ENCODE data around the gene UBE2D2.

The UBE2D2 gene

DNA sequence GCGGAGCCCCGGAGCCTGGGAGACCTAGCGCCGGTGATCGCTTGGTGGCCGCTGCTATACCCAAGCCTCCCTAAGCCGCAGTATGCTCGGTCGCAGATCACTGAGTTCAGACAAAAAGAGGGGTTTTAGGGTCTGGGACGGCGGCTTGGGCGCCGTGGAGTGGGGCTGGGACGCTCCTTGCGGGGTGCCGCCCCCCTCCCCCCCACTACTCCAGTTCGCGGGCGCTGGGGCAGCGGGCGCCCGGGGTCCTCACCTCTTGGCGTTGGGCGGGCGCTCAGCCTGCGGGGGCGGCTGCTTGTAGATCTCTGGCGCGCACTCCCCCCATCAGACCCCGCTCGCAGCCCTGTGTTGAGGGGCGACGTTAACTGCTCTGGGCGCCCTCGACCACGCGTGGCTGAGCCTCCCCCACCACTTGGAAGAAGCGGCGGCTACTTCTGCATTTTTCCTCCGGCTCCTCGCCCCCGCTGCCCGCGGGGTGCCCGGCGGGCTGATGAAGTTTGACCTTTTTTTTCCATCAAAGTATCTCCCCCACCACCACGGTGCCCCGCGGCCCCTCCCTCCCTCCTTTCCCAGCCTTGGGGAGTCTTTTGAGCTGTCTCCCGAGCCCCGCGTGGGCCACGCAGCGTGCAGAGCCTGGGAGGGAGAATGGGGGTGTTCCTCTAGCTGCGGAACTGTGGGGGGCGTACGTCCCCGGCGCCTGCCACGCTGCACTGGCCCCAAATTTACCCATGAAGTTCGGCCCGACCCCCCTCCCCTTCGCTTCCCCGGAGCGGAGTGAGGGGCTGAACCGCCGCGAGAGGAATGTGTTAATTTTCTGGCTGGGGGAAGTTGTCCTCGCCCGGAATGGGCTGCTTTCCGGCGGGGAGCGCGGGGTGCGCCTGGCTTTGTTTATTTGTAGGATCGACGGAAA is 88.2 kb downstream of the UBE2D2 start:
- peak in 2 of 3 donors; percentile 74 to 80 for DNase-seq
- Histone ChIP-seq H3K27me3 (replicated peaks in 2 of 5; ENCODE audit: control insufficient read depth in 4 of 5, insufficient read depth in 5 of 5, low read length in 4 of 5) (no peaks in the 10 kb centered on the region), H3K27ac (ENCODE audit: insufficient read depth in 1 of 2, low read depth in 1 of 2, low read length in 2 of 2, poor library complexity in 1 of 2, severe bottlenecking in 2 of 2) (peak overlapping the region; percentile 58 to 85), H3K9me3 (ENCODE audit: control extremely low read depth in 1 of 5, control insufficient read depth in 4 of 5, insufficient read depth in 2 of 5, low read depth in 1 of 5, low read length in 4 of 5) (no peaks in the 10 kb centered on the region), H3K4me3 (ENCODE audit: control insufficient read depth in 1 of 7, extremely low read depth in 1 of 7, insufficient read depth in 4 of 7, low read depth in 2 of 7, low read length in 6 of 7) (peak overlapping the region; percentile 83 to 95 (median 90)), H3K4me1 (ENCODE audit: control extremely low read depth in 1 of 4, control insufficient read depth in 4 of 4, insufficient read depth in 4 of 4, low read length in 3 of 4) (peaks cover 17 to 74% (median 61%) of the 10 kb centered on the region in 4 experiments), H3K36me3 (ENCODE audit: control insufficient read depth in 4 of 4, insufficient read depth in 4 of 4, low read length in 3 of 4) (peaks cover 0 to 15% (median 0%) of the 10 kb centered on the region in 4 experiments)
- WGBS (ENCODE audit: insufficient coverage), result 0% methylated on average over 52 of the region's 77 CpGs
- POLR2A ChIA-PET, result interaction anchor here (0.8 to 5.5 kb wide), 6 partner anchors 9 to 61 kb away, joined by 3 to 83 read pairs (median 8); no protein-coding TSS in a partner anchor
- CTCF ChIA-PET, result interaction anchor here (0.6 to 13.2 kb wide), 10 partner anchors 14 to 118 kb away, joined by 3 to 251 read pairs (median 5); no protein-coding TSS in a partner anchor

DNA sequence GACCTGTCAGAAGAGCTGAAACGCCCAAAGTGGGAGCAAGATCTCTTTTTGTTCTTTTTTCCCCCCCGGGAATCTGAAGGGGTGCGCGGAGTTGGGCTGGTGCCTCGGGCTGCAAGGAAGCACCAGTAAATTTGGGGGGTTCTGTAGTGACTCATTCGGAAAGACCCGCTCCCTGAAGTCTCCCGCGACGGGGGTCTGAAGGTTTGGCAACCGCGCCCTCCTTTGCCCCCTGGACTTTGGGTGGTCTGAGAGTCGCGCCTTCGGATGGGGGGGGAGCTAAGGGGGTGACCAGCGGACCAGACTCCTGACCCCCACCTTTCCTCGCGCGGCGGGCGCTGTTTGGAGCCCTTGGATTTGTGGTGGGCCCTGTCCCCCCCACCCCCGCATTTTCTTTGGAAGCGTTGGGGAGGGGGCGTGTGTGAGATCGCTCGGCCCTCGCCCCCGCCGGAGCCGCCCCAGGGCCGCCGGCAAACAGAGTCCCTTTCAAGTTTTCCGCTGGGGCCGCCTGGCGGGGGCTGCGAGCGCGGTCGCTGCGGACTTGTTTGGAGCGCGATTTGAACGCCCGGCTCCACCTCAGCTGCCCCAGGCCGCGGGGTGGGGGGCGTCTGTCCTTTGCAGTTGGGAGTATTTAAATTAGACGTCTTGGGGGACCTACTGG is 89.0 kb downstream of the UBE2D2 start:
- DNase-seq, result peak in 2 of 3 donors; percentile 48 to 56
- 0% methylated on average over 33 of the region's 48 CpGs for WGBS (ENCODE audit: insufficient coverage)
- Histone ChIP-seq H3K4me1 (ENCODE audit: control extremely low read depth in 1 of 4, control insufficient read depth in 4 of 4, insufficient read depth in 4 of 4, low read length in 3 of 4) (peaks cover 17 to 74% (median 68%) of the 10 kb centered on the region in 4 experiments), H3K4me3 (ENCODE audit: control insufficient read depth in 1 of 7, extremely low read depth in 1 of 7, insufficient read depth in 4 of 7, low read depth in 2 of 7, low read length in 6 of 7) (peak overlapping the region; percentile 83 to 95 (median 90)), H3K36me3 (ENCODE audit: control insufficient read depth in 4 of 4, insufficient read depth in 4 of 4, low read length in 3 of 4) (peaks cover 0 to 18% (median 0%) of the 10 kb centered on the region in 4 experiments), H3K9me3 (ENCODE audit: control extremely low read depth in 1 of 5, control insufficient read depth in 4 of 5, insufficient read depth in 2 of 5, low read depth in 1 of 5, low read length in 4 of 5) (no peaks in the 10 kb centered on the region), H3K27me3 (replicated peaks in 2 of 5; ENCODE audit: control insufficient read depth in 4 of 5, insufficient read depth in 5 of 5, low read length in 4 of 5) (no peaks in the 10 kb centered on the region), H3K27ac (ENCODE audit: insufficient read depth in 1 of 2, low read depth in 1 of 2, low read length in 2 of 2, poor library complexity in 1 of 2, severe bottlenecking in 2 of 2) (peak overlapping the region; percentile 58 to 85)
- ChIA-PET POLR2A (interaction anchor here (0.8 to 5.5 kb wide), 7 partner anchors 8 to 60 kb away, joined by 3 to 83 read pairs (median 6); no protein-coding TSS in a partner anchor), CTCF (interaction anchor here (1.1 to 13.2 kb wide), 12 partner anchors 14 to 118 kb away, joined by 3 to 251 read pairs (median 4); no protein-coding TSS in a partner anchor)

DNA sequence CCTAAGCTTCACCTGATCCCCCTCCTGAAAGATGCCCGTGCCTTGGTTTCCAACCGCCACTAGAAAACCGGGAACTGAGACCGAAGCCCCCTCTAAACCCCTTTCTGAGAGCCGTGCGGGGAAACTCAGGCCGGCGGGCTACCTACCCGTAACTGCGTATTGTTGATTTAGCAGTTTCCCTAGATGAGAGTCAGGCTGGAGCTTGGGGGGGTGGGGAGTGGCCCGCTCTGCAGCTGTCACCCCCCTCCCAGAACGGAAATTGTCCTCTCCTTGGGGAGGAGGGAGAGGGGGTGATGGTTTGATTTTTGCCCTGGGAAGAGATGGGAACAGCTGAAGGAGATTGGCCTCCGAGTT is 89.5 kb downstream of the UBE2D2 start:
- 0% methylated on average over 6 of the region's 13 CpGs for WGBS (ENCODE audit: insufficient coverage)

DNA sequence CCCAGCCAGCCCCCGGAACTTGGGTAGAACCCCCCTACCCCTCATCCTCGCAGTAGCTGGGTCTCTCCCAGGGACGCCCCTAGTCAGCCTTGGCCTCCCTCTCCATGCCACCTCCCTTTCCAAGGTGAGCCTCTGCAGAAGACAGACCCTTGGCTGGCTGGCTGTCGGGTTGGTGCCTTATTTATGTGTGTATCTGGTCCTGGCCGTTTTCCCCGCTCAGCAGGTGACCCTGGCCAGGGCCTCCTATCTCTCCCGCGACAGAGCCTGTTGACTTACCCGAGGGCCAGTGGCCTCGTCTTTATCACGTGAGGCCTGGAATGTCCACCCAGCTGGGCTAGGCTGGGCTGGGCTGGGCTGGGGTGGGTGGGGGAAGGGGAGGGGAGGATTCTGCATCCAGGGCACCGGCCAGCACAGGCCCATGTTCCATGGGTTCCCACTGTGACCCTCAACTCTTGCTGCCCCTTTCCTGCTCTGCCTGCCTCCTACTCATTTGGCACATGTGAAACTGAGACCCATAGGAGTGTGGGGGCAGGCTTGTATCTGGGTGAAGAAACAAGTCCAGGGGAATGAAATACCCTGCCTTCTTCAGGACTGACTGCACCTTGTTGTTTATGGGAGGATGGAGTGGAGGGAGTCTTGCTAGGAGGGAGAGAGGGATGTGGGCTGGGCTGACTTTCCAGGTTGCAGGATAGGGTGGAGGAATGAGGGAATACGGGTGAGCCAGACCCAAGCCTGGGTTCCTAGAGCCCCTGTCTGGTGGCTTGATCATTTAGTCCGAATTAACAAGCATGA is 90.1 kb downstream of the UBE2D2 start:
- peaks cover 0 to 19% (median 0%) of the 10 kb centered on the region in 4 experiments for H3K36me3 ChIP-seq (ENCODE audit: control insufficient read depth in 4 of 4, insufficient read depth in 4 of 4, low read length in 3 of 4)
- peak overlapping the region; percentile 58 to 85 for H3K27ac ChIP-seq (ENCODE audit: insufficient read depth in 1 of 2, low read depth in 1 of 2, low read length in 2 of 2, poor library complexity in 1 of 2, severe bottlenecking in 2 of 2)
- H3K4me3 ChIP-seq (ENCODE audit: control insufficient read depth in 1 of 7, extremely low read depth in 1 of 7, insufficient read depth in 4 of 7, low read depth in 2 of 7, low read length in 6 of 7), result peak overlapping the region in 6 of 7 experiments; percentile 83 to 95 (median 90)
- POLR2A ChIA-PET, result interaction anchor here (0.5 to 5.5 kb wide), 11 partner anchors 9 to 94 kb away, joined by 3 to 83 read pairs (median 6); no protein-coding TSS in a partner anchor
- CTCF ChIA-PET, result interaction anchor here (1.0 to 13.2 kb wide), 13 partner anchors 15 to 117 kb away, joined by 3 to 251 read pairs (median 5); no protein-coding TSS in a partner anchor
- no peaks in the 10 kb centered on the region for H3K27me3 ChIP-seq (replicated peaks in 2 of 5; ENCODE audit: control insufficient read depth in 4 of 5, insufficient read depth in 5 of 5, low read length in 4 of 5)
- H3K4me1 ChIP-seq (ENCODE audit: control extremely low read depth in 1 of 4, control insufficient read depth in 4 of 4, insufficient read depth in 4 of 4, low read length in 3 of 4), result peaks cover 16 to 76% (median 73%) of the 10 kb centered on the region in 4 experiments
- no peak for DNase-seq
- WGBS (ENCODE audit: insufficient coverage), result no CpG with 5 or more reads among the region's 14 CpGs
- H3K9me3 ChIP-seq (ENCODE audit: control extremely low read depth in 1 of 5, control insufficient read depth in 4 of 5, insufficient read depth in 2 of 5, low read depth in 1 of 5, low read length in 4 of 5), result no peaks in the 10 kb centered on the region

More for the DNA sequence above, 89.5 kb downstream of the UBE2D2 start:
- Histone ChIP-seq H3K27ac (ENCODE audit: insufficient read depth in 1 of 2, low read depth in 1 of 2, low read length in 2 of 2, poor library complexity in 1 of 2, severe bottlenecking in 2 of 2) (peak overlapping the region; percentile 58 to 85), H3K36me3 (ENCODE audit: control insufficient read depth in 4 of 4, insufficient read depth in 4 of 4, low read length in 3 of 4) (peaks cover 0 to 18% (median 0%) of the 10 kb centered on the region in 4 experiments), H3K27me3 (replicated peaks in 2 of 5; ENCODE audit: control insufficient read depth in 4 of 5, insufficient read depth in 5 of 5, low read length in 4 of 5) (no peaks in the 10 kb centered on the region), H3K4me1 (ENCODE audit: control extremely low read depth in 1 of 4, control insufficient read depth in 4 of 4, insufficient read depth in 4 of 4, low read length in 3 of 4) (peaks cover 17 to 75% (median 71%) of the 10 kb centered on the region in 4 experiments), H3K4me3 (ENCODE audit: control insufficient read depth in 1 of 7, extremely low read depth in 1 of 7, insufficient read depth in 4 of 7, low read depth in 2 of 7, low read length in 6 of 7) (peak overlapping the region; percentile 83 to 95 (median 90)), H3K9me3 (ENCODE audit: control extremely low read depth in 1 of 5, control insufficient read depth in 4 of 5, insufficient read depth in 2 of 5, low read depth in 1 of 5, low read length in 4 of 5) (no peaks in the 10 kb centered on the region)
- ChIA-PET POLR2A (interaction anchor here (0.8 to 5.5 kb wide), 5 partner anchors 7 to 39 kb away, joined by 3 to 83 read pairs (median 11); no protein-coding TSS in a partner anchor), CTCF (interaction anchor here (1.1 to 13.2 kb wide), 12 partner anchors 15 to 117 kb away, joined by 3 to 251 read pairs (median 4); no protein-coding TSS in a partner anchor)
- no peak for DNase-seq

DNA sequence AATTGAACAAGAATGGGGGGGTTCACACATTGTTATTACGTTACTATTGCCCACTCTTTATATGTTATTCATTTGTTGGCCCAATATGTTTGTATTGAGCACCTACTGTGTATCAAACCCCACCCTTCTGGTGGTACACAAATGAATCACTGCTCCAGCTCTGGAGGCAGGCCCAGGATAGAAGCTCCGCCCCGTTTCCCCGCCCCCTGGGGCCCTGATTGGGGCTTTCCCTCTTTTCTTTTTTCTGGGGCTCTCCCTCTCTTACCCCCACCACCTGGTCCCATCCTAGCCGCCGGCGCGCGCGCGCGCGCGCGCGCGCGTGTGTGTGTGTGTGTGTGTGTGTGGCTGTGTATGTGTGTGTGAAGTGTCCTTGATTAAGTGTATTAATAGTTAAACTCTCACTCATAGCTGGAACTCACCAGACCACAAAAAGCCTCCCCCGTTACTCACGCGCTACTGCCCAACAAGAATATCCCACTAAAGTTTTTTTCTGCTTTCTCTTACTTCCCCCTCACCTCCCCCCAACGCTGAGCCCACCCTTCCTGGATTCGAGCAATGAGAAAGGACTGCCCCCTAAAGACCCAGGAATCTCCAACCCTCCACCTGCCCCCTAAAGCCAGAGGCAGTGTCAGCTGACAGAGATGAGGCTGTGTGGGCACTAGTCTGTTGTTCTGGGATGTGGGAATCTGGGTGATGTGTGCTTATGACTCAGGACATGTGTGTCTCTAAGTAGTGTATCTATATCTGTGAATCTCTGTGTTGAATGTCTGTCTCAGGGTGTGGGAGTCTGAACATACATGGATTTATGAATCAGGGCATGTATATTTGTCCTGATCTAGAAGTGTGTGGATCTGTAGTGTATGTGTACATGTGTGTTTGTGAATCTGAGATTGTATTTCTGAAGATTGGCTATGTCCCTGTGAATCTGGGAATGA is 91.0 kb downstream of the UBE2D2 start:
- peak overlapping the region in 6 of 7 experiments; percentile 27 to 95 (median 49) for H3K4me3 ChIP-seq (ENCODE audit: control insufficient read depth in 1 of 7, extremely low read depth in 1 of 7, insufficient read depth in 4 of 7, low read depth in 2 of 7, low read length in 6 of 7)
- H3K27me3 ChIP-seq (replicated peaks in 2 of 5; ENCODE audit: control insufficient read depth in 4 of 5, insufficient read depth in 5 of 5, low read length in 4 of 5), result no peaks in the 10 kb centered on the region
- CTCF ChIA-PET, result interaction anchor here (1.0 to 13.2 kb wide), 7 partner anchors 15 to 114 kb away, joined by 3 to 251 read pairs (median 5); no protein-coding TSS in a partner anchor
- peak in 2 of 3 donors; percentile 72 to 78 for DNase-seq
- 0% methylated on average over 7 of the region's 23 CpGs for WGBS (ENCODE audit: insufficient coverage)
- peaks cover 15 to 74% (median 71%) of the 10 kb centered on the region in 4 experiments for H3K4me1 ChIP-seq (ENCODE audit: control extremely low read depth in 1 of 4, control insufficient read depth in 4 of 4, insufficient read depth in 4 of 4, low read length in 3 of 4)
- H3K27ac ChIP-seq (ENCODE audit: insufficient read depth in 1 of 2, low read depth in 1 of 2, low read length in 2 of 2, poor library complexity in 1 of 2, severe bottlenecking in 2 of 2), result peak overlapping the region in 1 of 2 experiments; percentile 65
- POLR2A ChIA-PET, result interaction anchor here (0.5 to 4.1 kb wide), 8 partner anchors 8 to 94 kb away, joined by 3 to 34 read pairs (median 5); no protein-coding TSS in a partner anchor
- no peaks in the 10 kb centered on the region for H3K9me3 ChIP-seq (ENCODE audit: control extremely low read depth in 1 of 5, control insufficient read depth in 4 of 5, insufficient read depth in 2 of 5, low read depth in 1 of 5, low read length in 4 of 5)
- H3K36me3 ChIP-seq (ENCODE audit: control insufficient read depth in 4 of 4, insufficient read depth in 4 of 4, low read length in 3 of 4), result peaks cover 0 to 22% (median 0%) of the 10 kb centered on the region in 4 experiments

All from common myeloid progenitor, CD34-positive (primary cell).